ENCODE results near the gene AFF1.

The AFF1 gene, protein sequence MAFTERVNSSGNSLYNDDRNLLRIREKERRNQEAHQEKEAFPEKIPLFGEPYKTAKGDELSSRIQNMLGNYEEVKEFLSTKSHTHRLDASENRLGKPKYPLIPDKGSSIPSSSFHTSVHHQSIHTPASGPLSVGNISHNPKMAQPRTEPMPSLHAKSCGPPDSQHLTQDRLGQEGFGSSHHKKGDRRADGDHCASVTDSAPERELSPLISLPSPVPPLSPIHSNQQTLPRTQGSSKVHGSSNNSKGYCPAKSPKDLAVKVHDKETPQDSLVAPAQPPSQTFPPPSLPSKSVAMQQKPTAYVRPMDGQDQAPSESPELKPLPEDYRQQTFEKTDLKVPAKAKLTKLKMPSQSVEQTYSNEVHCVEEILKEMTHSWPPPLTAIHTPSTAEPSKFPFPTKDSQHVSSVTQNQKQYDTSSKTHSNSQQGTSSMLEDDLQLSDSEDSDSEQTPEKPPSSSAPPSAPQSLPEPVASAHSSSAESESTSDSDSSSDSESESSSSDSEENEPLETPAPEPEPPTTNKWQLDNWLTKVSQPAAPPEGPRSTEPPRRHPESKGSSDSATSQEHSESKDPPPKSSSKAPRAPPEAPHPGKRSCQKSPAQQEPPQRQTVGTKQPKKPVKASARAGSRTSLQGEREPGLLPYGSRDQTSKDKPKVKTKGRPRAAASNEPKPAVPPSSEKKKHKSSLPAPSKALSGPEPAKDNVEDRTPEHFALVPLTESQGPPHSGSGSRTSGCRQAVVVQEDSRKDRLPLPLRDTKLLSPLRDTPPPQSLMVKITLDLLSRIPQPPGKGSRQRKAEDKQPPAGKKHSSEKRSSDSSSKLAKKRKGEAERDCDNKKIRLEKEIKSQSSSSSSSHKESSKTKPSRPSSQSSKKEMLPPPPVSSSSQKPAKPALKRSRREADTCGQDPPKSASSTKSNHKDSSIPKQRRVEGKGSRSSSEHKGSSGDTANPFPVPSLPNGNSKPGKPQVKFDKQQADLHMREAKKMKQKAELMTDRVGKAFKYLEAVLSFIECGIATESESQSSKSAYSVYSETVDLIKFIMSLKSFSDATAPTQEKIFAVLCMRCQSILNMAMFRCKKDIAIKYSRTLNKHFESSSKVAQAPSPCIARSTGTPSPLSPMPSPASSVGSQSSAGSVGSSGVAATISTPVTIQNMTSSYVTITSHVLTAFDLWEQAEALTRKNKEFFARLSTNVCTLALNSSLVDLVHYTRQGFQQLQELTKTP

DNA sequence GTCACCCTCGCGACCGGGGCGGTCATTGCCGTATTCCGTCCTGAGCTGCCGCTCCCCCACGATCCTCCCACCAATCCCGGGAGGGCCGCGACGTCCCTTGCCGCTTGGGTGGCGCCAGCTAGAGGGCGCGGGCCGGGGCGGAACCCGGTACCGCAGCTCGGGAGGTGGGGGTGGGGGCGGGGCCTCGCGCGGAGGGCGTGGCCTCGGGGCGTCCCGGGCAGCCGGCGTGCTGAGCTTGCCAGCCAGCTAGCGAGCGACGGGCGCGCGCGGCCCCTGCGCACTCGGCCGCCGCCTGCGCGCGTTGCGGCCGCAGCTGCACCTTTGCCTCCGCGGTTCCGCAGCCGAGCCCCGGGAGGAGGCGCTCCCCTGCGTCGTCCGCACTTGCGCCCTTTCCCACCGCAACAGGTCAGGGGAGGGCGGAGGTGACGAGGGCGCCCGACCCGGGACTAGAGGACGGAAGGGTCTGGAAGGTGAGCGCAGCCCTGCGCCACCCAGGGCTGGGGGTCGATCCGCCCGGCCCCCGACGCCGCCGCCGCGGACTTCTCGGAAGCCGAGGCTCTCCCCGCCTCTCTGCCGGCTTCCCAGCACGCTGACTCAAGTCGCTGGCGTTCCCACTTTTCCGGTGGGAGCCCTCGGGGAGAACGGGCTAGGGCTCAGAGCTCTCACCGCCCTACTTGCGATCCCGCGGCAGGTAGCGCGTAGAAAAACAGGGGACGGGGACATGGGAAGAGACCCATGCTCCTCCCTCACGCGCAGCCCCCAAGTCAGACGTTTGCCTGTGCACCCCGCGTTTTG, at the start of gene AFF1:
TSS of gene AFF1 (plus strand) at position 241 of the 795 bp plus-strand sequence. CDS start 13,523 bp downstream, outside the sequence.
- peak; percentile 85 for DNase-seq

DNA sequence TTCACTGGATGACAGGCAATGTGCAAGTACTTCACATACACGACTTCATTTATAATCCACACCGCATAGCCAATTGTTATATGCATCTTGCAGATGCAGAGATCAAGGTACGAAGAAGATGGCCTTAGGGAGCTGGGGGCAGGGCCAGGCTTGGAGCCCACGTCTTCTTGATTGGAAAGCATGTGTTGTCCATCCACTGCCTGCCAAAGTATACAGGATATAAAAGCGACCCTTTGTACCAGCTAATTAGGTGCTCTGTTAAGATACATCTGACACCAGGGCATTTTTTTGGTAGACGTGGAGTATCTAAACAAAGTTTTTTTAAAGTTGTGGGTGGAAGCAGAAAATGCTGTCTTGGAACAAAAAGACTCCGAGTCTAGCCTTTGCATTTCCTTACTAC, 44.0 kb upstream of the AFF1 start:
- no peak for DNase-seq

DNA sequence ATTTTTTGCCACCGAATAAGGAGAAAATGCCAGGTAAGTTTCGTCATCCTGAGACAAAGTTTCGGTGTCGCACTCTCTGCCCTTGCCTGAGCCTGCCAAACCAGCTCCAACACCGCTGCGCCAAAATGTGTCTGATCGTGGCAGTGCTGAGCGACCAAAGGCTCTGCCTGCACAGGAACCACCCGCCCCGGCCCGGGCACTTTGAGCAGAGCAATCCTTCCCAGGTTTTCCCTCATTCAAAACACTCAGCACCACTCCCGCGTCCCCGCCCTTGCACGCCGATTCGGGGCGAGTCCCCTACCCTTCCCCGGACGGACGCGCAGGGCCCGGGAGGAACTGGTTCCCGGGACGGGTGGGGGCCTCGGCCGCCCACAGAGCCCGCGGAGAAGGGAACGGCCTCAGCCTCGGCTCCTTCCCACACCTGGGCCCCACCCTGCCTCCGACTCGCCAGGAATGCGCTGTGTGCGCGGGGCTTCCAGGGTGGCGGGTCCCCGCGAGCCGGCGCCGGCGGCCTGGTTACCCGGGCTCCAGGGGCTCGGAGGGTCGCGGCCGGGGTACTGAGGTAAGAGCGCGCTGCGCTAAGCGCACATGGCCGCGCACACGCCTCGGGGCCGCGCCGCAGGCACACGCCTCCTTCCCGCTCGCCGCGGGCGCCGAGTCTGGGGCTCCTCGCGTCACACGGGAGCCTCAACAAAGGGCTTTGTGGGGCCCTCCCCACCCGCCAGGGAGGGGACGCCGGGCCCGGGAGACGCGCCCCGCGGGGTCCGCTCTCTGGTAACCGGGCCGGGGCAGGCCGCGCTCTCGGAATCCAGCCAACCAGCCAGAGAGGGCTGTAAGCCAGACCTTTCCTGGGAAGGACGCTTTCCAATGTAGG, 42.8 kb upstream of the AFF1 start, which contains the start of gene C4orf36:
TSS of gene C4orf36 (minus strand) at position 661 of the 874 bp plus-strand sequence. CDS start 902 bp downstream, outside the sequence.
- DNase-seq: peak; percentile 30

DNA sequence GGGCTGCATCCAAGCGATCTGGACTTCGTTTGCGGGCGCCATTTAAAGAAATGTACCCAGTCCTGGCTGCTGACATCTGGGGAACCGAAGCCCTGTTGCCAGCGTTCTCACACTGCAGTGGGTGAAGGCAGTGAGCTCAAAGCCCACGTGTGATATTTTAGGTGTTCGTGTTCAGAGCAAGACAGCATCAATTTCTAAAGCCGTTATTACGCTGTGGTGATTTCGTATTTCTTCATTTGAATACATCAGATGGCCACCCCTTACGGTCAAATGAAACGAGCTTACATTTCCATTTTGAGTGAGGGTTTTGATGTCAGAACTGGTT, 42.2 kb upstream of the AFF1 start:
- no peak for DNase-seq

DNA sequence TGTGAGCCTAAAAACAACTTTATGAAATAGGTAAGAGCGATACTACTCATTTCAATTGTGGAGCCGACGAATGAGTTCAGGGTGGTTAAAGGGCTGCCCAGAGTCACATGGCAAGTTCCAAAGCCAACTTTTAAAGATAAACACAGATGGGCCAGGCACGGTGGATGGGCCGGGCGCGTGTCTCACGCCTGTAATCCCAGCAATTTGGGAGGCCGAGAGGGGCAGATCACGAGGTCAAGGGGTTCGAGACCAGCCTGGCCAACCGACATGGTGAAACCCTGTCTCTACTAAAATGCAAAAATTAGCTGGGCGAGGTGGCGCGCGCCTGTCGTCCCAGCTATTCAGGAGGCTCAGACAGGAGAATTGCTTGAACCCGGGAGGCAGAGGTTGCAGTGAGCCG, 41.7 kb upstream of the AFF1 start:
- DNase-seq: no peak

DNA sequence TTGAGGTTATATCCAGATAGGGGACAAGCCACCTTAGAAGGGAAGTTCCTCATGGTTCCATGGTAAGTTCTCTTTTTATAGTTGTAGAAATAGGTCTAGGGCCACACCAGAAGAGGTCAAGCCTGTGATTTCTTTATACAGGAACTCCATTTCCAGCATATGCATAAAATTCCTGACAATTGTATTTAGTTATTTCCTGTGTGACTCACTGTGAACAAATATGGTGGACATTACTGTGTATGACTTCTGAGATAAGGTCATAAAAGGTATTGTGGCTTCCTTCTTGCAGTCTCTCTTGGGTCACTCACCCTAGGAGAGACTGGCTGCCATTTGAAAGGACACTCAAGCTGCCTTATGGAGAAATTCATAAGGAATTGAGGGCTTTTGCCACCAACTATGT, 40.4 kb upstream of the AFF1 start:
- no peak for DNase-seq

DNA sequence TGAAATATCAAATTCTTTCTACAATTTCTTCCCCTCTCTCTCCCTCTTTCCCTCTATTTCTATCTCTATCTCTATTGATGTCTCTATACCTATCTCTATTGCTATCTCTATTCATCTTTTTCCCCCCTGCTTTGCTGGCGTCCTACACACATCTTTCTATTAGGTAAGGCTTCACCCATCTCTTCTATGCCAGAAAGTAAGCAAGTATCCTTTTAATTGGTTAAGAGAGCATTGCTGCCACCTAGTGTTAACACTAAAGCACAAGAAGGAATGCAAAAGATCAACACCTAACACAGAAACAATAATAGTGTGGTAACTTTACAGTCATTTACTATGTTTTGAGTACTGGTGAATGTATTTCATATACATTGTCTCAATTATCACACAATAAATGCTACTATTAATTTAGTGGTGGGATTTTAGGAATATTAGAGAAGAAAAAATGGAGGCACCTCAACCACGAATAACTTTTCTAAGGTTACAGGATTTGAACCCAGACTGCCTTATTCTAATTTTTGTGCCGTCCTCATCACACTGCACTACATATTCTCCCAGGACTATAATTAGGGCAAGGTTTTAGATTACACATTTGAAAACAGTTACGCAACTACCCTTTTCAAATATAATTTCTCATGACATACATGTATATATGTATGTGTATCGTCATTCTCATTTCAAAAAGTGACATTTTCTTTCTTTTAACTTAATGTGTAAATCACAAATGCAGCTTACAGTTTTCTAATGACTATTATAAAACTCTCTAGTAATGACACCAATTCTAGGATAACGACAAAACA, 38.9 kb upstream of the AFF1 start:
- no peak for DNase-seq

DNA sequence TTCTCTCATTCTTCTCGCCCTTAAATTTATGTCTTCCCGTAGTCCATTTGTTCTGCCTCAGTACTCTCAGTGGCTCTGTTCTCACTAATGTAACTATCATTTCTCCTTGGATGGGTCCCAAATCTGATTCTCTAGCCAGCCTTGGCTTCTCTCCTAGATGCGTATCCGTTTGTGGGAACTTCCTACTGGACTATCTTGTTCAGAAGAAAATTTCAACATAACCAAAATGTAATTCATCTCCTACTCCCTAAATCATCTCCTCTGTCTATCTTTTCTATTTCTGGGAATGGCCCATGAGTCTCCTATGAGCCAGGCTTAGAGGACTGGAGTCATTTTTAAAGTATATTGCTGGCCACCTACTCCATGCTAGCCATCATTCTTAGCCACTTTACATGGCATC, 38.2 kb upstream of the AFF1 start:
- DNase-seq: no peak

DNA sequence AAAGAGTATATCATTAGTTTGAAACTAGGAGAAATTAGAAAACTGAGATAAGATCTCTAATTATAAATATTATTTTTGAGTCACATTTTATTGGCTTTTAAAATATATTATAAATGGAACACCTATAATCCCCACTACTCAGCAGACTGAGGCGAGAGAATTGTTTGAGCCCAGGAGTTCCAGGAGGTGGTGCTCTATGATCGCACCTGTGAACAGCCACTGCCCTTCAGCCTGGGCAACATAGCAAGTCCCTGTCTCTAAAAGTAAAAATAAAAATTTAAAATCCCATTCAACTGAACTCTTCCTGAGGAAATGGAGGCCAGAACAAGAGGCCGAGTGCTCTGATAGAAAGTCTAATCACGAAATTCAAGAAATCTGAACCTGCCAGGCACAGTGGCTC, 36.2 kb upstream of the AFF1 start:
- DNase-seq: no peak

DNA sequence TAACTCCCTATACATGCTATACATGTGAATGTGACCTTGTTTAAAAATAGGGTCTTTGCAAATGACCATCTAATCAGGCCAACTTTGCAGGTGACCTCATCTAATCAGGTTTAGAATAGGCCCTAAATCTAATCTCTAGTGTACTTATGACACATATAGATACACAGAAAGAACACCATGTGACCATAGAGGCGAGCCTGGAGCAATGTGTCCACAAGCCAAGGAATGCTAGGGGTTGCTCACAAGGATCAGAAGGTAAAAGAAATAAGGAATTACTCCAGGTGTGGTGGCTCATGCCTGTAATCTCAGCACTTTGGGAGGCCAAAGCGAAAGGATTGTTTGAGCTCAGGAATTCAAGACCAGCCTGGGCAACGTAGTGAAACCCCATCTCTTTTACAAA, 32.9 kb upstream of the AFF1 start:
- no peak for DNase-seq

DNA sequence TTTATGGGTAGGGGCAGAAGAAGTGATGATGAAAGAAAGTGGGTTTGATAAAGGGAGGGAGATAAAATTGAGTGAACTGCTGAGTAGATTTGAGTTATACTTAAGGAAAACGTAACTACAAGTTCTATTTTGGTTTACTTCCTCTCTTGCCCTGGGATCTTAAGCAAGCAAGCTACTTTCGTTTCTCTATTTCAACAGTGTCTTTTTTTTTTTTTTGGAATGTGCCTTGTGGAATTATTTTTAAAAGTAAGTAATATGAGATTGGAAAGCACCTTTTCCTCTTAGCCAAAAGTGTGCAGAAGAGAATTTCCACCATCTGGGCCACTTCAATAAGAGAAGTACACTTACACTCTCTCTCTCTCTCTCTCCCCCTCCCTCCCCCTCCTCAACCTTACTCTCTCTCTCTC, 26.6 kb upstream of the AFF1 start:
- DNase-seq: no peak

DNA sequence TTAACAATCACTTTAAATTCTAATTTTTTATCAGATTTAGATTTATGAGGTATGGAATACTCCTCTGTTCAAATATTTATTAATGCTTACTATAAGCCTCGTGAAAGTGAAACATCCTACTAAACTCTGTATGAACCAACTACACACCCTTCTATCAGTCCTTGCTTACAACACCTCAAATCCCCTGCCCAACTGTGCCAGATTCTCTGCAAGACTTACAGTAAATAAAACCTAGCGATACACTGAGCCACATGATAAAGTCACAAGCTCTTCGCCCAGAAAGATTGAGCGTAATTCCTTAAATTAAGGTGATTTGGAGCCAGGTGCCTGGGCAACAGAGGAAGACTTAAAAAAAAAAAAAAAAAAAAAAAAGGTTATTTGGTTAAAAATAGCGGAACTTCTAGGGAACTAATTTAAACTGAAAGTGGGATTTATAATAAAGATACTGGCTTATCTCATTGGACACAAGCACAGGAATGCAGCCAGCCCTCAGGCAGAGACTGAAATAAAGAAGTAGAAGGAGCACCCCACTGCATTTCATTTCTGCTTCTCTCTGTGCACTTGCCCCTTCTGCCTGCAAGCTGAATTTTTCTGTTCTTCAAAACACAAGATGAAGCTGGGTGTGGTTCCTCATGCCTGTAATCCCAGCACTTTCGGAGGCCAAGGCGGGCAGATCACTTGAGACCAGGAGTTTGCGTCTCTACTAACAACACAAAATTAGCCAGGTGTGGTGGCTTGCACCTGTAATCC, 25.1 kb upstream of the AFF1 start:
- no peak for DNase-seq

DNA sequence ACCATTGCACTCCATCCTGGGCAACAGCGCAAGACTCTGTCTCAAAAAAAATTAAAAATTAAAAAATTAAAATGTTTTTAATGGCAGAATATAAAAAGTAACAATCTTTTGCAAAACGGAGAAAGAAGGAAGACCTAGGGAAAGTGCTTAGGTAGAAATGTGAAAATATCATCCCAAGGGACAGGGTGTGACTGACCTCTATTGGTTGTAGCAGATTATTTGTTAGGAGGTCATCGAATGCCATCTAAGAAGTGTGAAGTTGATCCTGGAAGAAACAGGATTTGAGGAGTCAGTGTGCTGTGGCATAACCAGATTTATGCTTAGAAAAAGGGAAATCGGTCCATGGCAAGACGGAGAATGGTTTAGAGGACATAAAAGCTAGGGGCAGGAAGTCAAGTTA, 24.4 kb upstream of the AFF1 start:
- no peak for DNase-seq

DNA sequence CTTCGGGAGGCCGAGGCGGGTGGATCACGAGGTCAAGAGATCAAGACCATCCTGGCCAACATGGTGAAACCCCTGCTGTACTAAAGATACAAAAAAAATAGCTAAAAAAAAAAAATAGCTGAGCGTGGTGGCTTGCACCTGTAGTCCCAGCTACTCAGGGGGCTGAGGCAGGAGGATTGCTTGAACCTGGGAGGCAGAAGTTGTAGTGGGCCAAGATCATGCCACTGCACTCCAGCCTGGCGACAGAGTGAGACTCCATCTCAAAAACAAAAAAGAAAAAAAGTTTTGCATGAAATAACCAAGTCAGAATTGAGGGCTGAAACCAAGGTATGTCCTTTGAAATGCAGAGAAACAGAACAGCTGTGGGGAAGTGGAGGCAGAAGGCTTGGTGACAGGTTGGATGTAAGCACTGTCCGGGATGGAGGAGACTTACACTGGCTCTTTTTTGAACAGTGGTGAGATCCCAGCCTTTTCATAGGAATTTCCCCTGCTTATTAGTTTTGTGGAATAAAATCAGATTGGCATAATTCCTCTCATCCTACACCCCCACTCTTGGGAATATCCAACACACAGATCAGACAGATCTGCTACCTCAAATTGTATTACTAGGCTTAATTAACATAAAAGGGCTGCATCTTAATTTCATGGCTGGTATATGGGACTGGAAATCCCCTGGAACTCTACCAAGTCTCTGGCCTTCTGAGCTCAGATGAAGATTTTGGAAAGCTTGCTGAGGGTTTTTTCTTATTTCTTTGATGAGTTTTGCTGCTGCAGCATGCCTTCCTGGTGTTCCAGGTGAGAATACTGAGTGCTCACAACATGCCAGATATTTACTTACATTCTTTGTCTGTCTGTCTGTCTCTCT, 23.8 kb upstream of the AFF1 start:
- no peak for DNase-seq

DNA sequence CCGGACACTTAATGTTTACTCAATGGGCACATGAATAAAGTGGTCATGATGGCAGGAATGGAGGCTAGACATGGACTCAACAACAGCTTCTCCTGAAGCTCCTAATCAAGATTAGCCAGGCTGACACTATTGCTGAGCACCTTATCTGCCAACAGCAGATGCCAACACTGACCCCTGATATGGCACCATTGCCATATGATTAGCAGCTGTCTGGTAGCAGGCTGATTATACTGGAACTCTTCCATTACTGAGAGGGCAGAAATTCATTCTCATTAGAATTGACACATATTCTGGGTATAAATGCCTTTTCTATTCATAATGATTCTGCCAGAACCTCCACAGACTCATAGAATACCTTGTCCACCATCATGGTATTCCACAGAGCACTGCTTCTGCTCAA, 18.4 kb upstream of the AFF1 start:
- no peak for DNase-seq

DNA sequence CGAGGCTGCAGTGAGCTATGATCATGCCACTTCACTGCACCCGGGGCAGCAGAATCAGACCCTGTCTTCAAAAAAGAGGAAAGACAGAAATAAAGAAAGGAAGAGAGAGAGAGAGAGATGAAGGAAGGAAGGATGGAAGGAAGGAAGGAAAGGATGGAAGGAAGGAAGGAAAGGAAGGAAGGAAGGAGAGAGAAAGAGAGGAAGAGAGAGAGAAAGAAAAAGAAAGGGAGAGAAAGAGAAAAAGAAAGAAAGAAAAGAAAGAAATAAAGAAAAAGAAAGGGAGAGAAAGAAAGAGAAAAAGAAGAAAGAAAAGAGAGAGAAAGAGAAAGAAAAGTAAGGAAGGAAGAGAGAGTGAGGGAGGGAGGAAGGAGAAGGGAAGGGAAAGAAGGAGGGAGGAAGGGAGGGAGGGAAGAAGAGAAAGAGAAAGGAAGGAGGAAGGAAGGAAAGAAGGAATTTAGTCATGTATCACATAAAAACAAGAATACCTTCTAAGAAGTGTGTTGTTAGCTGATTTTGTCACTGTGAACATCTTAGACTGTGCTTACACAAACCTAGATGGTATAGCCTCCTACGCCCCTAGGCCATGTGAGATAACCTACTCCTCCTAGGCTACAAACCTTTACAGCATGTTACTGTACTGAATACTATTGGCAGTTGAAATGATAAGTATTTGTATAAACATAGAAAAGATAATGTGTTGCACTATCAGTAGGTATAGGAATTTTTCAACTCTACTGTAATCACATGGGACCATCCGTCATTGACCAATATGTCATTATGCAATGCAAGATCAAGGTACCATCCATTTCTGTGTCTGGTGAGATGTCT, 17.4 kb upstream of the AFF1 start:
- DNase-seq: no peak

DNA sequence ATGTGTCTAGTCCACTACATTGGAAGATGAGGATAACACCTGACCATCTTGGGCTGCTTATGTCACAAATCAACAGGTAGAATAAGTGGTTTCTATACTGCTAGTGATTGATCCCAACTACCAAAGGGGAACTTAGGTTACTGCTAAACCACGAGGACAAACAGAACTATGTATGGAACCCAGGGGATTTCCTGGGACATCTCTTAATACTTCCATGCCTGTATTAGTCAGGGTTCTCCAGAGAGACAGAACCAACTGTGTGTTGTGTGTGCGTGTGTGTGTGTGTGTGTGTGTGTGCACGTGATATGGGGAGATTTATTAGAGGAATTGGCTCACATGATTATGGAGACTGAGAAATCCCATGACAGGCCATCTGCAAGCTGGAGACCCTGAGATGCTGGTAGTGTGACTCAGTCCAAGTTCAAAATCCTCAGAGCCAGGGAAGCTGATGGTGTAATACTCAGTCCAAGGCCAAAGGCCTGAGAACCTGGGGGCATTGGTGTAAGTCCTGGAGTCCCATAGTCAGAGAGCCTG, 16.2 kb upstream of the AFF1 start:
- DNase-seq: no peak
